Activated effector memory CD4-positive, alpha-beta T cell treated with Interleukin-2 at 50 U/mL for 16 hours (primary cell): ENCODE results near the gene ATP11A.

Experiments
- DNase-seq: peaks from one replicate; pipeline ENCODE4 v3.0.0-alpha.2; 2020

ATP11A gene

DNA sequence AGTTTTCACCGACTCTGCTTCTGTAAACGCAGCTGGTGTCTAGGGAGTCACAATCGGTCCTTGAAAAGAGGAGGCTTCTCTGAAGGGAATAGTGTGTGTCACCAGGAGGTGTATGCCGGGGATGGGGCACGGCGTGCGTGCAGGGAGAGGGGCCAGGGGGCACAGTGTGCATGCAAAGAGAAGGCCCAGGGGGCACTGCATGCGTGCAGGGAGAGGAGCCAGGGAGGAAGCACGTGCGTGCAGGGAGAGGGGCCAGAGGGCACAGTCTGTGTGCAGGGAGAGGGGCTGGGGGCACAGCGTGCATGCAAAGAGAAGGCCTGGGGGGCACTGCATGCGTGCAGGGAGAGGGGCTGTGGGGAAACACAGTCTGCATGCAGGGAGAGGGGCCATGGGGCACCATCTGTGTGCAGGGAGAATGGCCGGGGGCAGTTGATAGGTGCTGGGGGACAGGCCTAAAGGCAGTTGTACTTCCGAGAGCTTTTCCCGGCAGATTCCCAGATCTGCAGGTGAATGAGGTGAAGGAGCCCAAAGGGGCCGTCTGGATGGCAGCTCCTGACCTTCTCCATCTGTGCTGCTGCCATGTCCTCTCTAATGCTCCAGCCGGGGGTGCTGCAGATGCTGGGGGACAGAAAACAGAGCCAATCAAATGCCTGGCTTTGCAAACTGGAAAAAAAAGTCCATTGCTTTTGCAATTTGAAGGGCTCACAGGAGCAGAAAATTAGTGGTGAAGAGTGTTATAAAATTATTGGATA lies 36.4 kb downstream of the ATP11A start:
- no peak for DNase-seq

DNA sequence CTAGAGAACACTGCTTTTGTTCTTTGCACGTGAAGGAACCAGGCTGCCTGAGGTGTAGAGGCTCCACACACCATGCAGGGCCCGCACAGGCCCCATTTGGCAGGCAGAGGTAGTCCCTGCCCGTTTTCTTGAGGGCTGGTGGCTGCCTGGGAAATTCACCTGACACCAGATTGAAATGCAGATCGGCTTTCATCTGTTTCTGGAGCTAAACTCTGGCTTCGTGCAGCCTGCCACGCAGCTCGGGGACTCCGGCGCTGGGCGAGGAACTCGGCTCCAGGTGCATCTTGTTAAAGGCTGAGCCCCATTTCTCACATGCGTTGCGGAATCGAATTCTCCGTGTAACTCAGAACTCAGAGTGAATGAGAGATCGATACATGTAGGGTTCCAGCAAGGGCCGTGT lies 37.7 kb downstream of the ATP11A start:
- no peak for DNase-seq

DNA sequence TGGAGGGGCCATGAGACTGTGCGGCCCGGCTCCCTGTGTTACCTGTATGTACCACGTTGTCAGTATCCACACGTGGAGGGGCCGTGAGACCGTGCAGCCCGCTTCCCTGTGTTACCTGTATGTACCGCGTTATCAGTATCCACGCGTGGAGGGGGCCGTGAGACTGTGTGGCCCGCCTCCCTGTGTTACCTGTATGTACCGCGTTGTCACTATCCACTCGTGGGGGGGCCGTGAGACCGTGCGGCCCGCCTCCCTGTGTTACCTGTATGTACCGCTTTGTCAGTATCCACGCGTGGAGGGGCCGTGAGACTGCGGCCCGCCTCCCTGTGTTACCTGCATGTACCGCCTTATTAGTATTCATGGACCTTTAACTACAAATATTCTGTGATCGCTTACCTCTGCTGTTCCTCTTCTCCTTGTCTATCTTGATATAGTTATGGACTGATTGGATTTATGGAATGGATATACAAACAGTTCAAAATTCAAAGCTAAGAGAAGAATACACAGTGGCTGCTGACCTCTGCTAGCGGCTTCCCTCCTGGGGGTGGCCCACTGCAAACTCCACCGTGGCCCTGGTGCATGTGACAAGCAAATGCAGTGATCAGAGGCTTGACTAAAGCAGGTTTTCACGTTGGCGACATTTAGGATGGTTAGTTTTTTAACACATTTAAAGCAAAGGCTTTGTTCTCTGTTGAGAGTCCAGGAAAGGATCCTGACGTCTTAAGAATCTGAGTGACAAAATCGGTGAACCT lies 38.7 kb downstream of the ATP11A start:
- DNase-seq: no peak

DNA sequence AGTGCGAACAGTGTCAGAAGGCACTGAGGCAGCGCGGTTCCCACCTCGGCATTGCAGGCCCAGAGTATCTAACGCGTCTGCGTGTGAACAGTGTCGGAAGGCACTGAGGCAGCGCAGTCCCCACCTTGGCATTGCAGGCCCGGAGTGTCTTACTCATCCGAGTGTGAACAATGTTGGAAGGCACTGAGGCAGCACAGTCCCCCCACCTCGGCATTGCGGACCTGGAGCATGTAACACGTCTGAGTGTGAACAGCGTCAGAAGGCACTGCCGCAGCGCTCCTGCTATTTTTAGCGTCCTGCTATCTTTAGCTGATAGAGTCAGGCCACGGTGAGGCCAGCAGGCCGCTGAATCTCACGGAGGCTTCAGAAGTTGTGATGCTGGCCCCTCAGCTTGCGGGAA lies 39.6 kb downstream of the ATP11A start:
- DNase-seq: no peak

DNA sequence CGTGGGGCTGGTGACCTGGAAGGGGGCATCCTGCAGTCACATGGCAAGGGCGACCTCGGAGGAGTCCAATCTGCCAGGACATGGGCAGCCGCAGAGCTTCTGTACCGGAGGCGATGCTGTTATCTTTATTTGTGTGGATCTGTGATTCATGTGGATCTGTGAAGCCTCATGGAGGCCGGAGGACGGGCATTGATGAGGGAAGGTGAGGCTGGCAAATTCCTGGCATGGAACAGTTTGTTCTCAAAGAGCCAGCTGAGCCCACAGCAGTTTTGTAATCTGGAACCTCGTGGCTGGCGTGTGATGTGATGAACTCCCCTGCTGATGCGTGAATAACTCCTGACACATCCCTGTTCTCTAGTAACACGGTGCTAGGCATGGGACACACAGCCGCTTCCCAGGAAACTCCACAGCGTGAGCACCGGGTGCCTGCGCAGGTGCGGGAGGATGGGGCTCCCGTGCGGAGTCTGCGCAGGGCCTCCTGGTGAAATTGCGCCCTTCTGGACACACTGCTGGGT lies 40.4 kb downstream of the ATP11A start:
- DNase-seq: no peak

DNA sequence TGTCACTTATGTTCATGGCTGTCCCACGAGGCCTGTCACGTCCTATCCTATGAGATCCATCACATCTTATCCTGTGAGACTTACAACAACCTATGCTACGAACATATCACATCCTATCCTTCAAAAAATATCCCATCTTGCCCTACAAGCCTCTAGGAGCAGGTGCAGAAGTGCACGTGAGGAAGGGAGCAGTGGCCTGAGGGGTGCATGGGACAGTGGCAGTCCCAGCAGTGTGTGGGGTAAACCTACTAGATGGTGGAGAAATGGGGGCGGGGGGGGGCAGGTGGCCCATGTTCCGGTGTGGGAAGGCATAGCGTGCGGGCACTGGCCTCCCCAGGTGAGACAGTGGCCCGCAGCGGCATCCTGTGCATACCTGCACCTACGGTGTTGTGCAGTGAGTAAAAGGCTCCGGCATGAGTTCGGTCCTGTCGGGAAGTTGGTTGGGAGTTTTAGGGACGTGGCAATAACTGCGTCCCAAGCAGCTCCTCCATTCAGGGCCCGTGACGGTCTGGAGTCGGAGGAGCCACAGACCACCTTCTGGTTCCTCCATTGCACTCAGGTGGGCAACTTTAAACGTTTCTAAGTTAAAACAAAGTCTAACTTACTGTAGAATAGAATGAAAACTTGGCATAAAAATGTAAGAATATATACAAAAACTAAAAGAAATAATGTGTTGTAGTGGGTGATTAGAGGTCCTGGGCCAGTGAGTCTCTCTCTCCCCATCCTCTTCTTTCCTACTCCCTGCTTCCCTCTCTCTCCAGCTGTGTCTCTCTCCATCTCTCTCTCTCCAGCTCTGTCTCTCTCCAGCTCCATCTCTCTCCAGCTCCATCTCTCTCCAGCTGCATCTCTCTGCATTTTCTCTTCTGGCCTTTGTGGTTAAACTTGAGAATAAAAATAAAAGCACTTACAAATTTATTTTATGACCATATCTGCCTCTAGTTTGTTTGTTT lies 42.1 kb downstream of the ATP11A start:
- DNase-seq: no peak

DNA sequence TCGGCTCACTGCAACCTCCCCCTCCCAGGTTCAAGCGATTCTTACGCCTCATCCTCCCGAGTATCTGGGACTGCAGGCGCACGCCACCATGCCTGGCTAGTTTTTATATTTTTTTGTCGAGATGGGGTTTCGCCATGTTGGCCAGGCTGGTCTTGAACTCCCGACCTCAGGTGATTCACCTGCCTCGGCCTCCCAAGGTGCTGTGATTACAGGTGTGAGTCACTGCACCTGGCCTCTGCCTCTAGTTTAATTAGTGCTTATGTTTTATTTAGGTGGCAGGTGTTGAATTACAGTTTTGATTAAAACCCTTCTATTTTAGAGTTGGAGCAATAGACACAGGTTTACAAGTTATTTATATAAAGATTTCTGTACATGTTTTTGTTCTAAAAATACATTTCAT lies 42.8 kb downstream of the ATP11A start:
- no peak for DNase-seq

DNA sequence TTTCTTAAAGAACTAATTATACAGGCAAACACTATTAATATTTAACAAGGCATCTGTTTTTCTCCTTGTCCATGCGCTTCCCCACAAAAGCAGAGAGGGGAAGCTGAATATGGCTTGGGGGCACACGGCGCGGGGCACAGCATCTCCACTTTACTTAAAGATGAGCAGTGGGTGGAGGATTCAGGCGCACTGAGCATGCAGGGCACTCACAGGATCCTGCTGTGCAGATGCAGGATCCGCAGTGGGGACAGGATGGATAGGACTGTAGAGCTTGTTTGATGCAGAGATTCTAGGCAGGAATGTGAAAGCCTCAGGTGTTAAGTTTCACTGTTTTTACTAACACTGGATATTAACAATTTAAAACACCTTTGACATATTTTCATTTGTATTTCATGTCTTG lies 43.3 kb downstream of the ATP11A start:
- DNase-seq: no peak

DNA sequence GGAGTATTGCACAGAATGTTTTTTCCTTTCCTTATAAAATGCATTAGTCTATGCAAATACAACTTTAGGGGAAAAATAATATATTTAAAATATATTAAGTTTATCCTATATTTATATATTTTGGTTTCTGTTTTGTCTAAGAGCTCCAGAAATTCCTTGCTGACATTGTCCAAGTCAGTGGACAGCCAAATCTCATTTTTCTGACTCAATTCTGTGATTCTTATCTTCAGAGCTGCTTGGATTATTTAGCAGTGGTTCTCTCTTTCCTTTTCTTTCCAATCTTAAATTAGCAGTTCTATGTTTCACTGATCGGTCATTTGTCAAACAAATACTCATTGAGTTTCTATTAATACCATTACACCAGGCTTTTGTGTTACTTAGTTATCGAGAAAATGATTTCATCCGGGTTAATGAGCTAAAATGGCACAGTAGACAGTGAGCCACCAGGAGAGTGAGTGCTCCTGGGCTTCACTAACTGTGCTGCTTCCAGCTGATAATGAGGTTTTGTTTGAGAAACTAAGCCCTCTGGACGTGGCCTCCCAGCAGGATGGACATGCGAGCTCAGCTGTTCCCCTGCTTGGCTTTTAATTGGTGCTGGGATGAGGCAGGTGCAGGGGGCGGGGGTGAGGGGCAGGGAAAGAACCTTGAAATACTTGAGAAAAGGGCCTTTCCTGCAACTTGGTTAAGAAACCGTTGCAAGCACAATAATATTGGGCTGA lies 44.0 kb downstream of the ATP11A start:
- DNase-seq: no peak

DNA sequence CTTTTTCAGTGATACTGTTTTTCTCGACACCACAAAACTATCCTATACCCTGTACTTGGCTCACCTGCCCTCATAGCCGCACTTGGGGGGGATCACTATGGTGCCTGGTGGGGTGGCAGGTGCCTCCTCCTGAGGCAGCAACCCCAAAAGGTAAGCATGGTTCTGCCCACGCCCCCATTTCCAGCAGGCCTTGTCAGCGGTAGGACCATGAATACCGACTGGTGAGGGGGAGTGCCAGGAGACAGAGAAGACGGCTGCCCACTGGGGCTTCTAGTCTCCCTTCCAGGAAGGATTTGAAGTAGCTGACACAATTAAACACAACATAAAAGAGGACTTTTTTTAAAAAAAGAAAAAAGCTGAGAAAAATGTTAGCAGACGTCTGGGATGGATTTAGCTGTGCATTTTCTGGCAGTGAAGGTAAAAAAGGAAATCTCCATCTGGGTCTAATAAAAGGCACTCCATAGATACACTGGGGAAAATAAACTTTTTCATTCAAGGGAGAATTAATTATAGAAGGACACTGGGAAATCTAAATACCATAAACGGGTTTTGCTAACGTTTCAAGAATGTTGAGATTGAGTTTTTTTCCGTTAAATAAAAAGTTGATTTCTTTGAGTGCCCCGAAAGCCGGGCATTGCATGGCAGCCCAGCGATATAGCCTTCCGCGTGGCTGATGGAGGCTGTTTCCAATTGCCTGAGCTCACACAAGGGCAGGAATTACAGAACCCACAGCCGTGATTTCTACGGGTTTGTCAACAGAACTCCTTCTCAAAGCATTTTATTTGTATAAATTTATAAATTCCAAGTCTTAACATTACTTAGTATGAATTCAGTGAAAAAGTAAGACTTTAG lies 45.1 kb downstream of the ATP11A start:
- DNase-seq: no peak

DNA sequence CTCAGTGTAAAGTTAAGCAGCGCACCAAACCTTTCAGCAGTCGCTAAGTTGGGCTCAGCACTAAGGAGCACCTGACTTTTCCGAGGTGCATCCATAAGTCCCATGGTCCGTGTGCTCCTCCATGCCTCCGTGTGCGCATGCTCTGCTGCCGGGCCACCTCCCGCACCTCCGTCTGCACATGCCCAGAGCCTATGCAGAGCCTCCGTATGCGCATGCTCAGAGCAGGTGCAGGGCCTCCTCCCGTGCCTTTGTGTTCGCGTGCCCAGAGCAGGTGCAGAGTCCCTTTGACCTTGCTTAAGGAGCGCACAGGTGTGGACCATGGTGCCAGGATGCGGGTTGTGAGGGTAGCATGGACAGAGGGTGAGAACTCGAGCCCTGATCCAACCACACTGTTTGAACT lies 46.0 kb downstream of the ATP11A start:
- no peak for DNase-seq

DNA sequence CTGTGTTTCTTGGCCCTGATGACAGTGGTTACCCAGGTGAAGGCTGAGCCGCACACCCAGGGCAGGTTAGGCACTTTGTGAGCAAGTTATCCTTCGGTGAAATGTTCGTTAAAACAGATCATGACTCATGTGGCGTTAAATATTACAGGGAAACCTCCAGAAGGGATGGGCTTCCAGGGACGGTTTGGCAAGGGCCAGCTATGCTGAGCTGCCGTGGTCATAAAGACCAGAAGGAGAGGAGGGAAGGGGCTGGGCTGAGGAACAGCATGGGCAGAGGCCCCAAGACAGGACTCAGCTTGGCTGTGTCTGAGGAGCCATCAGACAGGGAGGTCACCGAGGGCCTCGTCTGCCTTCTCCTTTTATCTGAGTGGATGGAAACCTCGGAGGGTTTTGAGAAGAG lies 47.5 kb downstream of the ATP11A start:
- DNase-seq: no peak

DNA sequence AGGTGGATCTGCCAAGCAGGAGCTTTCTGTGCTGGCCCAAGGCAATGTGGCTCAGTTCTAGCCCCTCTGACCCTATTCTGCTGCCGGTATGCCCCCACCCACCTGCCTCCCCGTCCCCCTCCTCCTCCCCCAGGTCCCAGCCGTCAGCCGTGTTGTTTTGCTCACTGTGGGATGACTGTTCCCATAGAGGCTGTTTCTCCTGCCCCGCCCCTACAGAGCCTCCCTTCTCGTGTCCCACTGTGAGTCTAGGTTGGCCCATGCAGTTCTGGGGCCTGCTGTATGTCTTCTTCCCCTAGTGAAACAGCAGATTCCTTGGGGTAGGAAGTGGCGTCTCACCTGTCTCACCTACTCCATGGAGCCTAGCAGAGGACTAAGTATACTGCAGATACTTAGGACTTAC lies 48.8 kb downstream of the ATP11A start:
- DNase-seq: no peak

DNA sequence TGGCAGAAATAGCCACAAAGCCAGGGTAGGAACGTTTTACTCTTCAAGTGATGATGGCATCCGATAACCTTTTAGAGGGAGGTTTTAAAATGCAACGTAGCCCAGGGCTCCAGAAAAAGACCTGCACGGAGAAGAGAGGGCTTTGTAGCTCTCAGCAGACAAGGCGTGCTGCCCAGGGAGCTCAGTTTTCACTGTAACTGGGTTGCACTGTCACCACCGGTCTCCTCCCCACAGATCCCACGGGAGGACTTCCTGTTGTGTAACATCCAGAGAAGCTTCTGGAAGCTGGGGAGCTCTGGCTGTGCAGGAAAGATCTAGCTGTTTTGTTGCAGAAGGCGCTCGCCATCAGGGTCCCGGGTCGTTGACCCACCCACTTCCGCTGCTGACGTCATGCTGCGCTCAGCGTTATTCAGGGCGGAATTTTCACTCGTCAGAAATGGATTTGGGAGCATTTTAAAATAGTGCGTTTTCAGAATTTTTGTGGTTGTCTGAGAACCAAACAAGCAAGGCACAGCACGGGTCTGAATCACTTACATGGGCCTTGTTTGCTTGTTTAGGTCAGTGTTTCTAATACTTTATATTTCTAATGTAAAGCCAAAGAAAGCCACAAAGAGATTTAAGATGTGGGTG lies 50.8 kb downstream of the ATP11A start:
- no peak for DNase-seq

DNA sequence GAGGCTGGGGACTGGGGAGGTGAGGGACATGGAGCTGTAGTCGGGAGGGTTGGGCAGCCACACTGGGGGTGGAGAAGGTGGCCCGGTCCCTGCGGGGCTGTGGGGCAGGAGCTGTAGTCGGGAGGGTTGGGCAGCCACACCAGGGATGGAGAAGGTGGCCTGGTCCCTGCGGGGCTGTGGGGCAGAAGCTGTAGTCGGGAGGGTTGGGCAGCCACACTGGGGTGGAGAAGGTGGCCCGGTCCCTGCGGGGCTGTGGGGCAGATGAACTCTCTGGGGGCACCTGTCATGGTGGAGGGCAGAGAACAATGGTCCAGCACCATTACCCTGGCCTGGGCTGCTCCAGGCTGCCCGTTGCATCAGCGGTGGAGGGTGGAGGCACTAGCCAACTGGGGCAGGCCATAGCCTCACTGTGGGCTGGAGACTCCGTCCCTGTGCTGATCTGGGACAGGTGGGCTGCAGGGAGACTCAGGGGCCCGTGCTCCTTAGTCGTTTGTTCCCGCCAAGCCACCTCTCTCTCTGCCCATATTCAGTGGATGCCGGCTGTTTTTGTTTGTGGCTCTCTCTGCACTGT lies 51.4 kb downstream of the ATP11A start:
- no peak for DNase-seq

DNA sequence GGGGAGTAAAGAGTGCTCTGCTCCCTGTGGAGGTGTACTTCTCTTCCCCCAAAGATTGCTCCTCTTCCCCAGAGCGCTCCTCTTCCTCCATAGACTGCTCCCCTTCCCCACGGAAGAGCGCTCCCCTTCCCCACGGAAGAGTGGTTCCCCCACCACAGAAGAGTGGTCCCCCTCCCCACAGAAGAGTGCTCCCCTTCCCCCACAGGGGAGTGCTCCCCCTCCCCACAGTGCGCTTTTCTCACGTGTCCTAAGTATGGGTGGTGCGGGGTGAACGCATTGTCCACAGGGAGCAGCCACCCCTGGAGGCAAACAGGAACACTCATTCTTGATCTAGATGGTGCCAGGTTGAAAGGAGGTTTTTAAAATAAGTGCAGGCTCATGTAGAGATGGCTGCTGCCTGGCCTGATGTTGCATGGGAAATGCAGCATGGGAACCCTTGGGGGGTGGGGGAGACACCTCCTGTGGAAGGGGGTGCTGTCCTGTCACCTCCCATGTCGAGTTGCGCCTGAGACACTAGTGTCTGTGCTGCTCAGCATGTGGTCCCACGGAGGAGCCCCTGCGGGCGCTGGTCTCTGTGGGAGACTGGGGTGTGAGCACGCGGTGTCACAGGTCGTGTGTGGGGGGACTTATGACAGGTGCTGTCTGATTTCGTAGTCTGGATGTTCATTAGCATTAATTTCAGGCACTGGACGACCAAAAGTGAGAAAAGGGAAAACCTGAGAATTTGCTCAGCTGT lies 52.2 kb downstream of the ATP11A start:
- no peak for DNase-seq

DNA sequence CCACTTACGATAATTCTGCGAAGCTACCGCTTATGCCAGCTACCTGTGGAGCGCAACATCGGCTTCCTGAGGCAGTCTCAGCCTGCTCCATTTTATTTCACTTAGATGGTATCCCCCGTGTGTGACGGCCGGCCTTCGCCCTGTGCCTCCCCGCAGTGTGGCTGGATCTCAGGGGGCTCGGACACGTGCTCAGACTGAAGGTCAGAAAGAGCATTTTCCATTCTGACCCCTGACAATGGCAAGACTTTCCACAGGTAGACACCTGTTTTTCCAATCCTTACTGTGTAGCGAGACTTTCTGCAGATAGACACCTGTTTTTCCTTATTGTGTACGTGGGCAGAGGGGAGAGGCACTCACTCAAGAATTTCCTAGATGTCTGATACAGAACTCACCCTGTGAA lies 52.7 kb downstream of the ATP11A start:
- no peak for DNase-seq

DNA sequence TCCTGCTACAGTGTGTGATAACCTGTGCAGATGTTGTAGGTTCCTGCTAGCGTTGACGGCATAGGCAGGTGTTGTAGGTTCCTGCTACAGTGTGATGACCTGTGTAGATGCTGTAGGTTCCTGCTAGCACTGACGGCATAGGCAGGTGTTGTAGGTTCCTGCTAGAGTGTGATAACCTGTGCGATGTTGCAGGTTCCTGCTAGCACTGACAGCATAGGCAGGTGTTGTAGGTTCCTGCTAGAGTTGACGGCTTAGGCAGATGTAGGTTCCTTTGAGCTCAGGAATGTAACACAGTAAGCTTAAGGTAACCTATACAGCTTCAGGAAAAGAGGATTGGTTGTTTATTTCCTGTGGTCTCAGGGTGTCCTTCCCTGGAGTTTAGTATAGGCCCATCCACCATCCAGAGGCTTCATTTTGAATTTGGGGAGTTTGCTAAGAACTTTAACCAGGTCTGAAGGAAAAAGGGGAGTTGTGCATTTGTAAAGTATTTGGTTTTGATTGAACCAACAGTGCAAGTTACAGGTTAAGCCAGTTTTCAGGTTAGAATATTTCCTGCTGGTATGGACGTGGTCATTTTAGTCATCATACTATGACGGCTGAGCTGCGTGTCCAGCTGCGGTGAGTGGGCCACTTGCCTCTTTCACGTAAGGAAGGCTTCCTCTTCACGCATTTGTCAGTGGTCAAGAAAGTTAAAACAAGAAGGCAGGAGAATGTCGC lies 53.8 kb downstream of the ATP11A start:
- DNase-seq: no peak
